Keratinocyte (primary cell): Measurements from ENCODE around the gene TBX6.

Source experiments
- CTCF ChIP-seq, 3 experiments: IDR thresholded peaks in 1 of 3; conservative IDR thresholded peaks in 1 of 3; optimal IDR thresholded peaks in 1 of 3; 2 replicates in 2 of 3; 3 replicates in 1 of 3; pipeline versions ENCODE3 to v1.5.1; 2011; ENCODE audit warnings: low read length in 3 of 3, mild to moderate bottlenecking in 3 of 3, moderate library complexity in 2 of 3, control low read depth in 1 of 3, inconsistent platforms in 1 of 3; ENCODE audit not compliant: insufficient read depth in 2 of 3; ENCODE audit errors: extremely low read depth in 1 of 3
- EZH2 ChIP-seq: IDR thresholded peaks from one replicate; pipeline ENCODE4 v1.6.1; 2012; ENCODE audit warnings: inconsistent platforms, mild to moderate bottlenecking, low read length, moderate library complexity

DNA sequence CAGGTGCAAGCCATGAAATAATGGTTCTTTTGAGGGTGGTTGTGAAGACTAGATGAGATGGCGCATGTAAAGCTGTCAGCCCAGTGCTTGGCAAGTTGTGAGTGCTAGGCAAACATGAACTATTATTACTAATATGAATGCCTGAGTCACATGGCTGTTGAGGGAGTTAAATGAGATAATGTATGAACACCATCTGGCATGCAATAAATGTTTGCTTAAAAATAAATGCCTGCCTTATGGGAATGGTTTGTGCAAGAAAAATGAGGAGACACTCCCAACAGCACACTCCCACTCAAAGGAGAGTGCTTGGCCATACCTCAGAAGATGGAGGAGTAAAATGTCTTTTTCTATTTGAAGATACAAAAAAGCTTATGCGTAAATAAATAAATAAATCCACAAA is 27.7 kb upstream of the TBX6 start:
- TF ChIP-seq CTCF (optimal IDR thresholded peaks at IDR 0.05 in 1 of 3, IDR thresholded peaks at IDR 0.05 in 1 of 3, conservative IDR thresholded peaks at IDR 0.05 in 1 of 3; ENCODE audit: extremely low read depth in 1 of 3, insufficient read depth in 2 of 3, low read length in 3 of 3) (no peak), EZH2 (no peak)
